C4-2B (cell line): Measurements from ENCODE around the gene CCDC78.

ENCODE experiments used
- H3K27ac ChIP-seq: fragments of 450-650 bp; 2 replicates; pipeline ENCODE4 v1.5.1; 2017
- ZFX ChIP-seq: fragments of 450-650 bp; IDR thresholded peaks from 2 replicates; pipeline ENCODE4 v1.6.1; 2017
- TF ChIP-seq, protein P1 (sequence below): fragments of 450-650 bp; conservative IDR thresholded peaks from 2 replicates; pipeline ENCODE4 v1.5.1; 2017; ENCODE audit warnings: mild to moderate bottlenecking

The CCDC78 gene

DNA sequence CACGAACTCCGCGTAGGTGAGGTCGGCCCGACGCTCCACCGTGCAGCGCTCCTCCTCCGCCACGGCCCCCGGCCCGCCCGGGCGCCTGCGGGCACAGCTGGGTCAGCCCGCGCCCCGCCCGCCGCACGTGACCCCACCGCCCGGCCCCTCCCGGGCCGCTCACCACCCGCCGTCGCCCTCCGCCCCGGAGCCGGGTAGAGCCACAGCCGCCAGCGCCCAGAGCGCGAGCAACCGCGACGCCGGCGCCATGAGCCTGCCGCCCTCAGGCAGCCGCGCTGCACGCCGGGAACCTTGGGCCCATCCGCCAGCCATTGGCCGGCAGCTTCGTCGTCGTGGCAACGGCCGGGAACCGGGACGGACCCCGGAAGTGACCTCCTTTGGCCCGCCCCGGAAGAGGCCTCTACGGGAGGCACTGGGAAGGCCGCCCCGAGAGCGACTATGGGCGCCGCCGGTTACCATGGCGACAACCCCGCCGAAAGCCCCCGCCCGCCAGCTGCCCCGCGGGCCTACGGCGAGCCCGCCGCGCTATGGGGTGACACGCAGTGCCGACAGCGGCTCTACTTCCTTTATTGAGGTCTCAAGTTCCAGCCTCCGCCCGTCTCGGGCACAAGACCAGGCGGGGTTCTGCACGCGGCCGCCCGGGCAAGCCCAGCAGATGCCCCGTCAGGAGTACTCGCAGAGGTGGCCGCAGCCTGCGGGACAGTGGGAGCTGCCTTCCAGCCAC, 42.0 kb downstream of the CCDC78 start, which contains the start of gene JMJD8:
Gene JMJD8 (minus strand): TSS at position 264 of the 724 bp plus-strand sequence. CDS start 15 bp downstream, at position 249.
- peak; percentile 67 for TF ChIP-seq ZFX
- TF ChIP-seq, protein P1, sequence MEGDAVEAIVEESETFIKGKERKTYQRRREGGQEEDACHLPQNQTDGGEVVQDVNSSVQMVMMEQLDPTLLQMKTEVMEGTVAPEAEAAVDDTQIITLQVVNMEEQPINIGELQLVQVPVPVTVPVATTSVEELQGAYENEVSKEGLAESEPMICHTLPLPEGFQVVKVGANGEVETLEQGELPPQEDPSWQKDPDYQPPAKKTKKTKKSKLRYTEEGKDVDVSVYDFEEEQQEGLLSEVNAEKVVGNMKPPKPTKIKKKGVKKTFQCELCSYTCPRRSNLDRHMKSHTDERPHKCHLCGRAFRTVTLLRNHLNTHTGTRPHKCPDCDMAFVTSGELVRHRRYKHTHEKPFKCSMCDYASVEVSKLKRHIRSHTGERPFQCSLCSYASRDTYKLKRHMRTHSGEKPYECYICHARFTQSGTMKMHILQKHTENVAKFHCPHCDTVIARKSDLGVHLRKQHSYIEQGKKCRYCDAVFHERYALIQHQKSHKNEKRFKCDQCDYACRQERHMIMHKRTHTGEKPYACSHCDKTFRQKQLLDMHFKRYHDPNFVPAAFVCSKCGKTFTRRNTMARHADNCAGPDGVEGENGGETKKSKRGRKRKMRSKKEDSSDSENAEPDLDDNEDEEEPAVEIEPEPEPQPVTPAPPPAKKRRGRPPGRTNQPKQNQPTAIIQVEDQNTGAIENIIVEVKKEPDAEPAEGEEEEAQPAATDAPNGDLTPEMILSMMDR, result no peak
- H3K27ac ChIP-seq, result peak within 1 kb of the TSS; percentile 94

DNA sequence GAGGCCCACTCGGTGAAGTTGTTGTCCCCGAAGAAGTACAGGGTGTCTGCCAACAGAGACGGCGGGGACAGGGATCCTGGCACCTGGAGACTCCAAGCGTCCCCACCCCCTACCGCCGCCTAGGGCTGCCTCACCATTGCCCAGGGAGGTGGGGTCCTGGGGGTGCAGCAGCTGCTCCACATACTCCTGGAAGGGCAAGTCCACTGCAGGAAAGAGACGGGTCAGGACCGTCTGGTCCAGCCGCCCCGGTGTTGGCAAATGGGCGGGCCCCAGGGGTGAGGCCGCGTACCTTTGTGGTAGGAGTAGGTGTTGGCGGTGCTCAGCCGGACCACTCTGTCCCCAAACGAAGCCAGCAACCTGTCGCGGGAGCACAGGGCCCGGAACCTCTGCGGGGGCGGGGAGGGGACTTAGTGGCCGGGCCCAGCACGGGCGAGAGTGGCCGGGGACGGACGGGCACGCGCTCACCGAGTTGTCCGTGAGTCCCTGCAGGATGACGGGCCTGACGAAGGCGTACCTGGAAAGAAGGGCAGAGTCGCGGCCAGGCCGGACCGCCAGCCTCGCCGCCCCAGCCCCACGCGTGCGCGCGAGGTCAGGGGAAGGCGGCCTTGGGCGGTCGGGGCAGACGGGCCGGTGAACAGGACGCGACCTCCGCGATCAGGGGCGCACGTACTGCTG, 42.7 kb downstream of the CCDC78 start:
- H3K27ac ChIP-seq, result peak overlapping the region; percentile 94
- TF ChIP-seq, protein P1, result no peak
- TF ChIP-seq ZFX, result peak; percentile 83

DNA sequence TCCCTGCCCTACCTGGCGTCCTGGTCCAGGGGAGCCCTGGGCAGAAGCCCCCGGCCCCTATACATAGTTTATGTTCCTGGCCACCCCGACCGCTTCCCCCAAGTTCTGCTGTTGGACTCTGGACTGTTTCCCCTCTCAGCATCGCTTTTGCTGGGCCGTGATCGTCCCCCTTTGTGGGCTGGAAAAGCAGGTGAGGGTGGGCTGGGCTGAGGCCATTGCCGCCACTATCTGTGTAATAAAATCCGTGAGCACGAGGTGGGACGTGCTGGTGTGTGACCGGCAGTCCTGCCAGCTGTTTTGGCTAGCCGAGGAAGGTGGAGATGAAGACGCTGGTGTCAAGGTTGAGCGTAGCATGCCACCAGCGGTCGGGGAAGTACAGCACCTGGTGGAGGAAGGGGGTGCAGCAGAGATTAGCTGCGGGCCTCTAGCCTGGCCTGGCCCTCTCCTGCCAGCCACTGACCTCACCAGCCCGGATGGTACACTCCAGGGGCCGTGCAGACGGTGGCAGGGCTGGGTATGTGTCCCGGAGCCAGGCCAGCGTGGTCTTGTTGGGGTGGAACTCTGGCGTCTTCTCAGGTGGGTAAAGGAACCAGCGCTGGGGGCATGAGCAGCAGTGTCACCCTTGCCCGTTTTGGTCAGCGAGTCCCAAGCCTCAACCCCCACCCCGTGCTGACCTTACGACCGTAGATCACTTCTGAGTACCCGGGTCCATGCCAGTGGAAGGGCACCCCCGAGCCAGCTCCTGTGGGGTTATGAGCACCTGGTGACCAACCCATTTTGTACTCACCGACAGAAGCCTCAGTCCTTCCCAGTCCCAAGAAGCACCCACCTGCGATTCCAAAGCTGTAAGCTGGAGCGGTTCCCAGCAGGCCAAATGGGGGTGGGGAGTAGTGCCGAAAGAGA, 43.5 kb downstream of the CCDC78 start:
- no peak for TF ChIP-seq ZFX
- TF ChIP-seq, protein P1, result no peak; the same call in 1 of the 2 replicates
- H3K27ac ChIP-seq, result peak overlapping the region; percentile 94

DNA sequence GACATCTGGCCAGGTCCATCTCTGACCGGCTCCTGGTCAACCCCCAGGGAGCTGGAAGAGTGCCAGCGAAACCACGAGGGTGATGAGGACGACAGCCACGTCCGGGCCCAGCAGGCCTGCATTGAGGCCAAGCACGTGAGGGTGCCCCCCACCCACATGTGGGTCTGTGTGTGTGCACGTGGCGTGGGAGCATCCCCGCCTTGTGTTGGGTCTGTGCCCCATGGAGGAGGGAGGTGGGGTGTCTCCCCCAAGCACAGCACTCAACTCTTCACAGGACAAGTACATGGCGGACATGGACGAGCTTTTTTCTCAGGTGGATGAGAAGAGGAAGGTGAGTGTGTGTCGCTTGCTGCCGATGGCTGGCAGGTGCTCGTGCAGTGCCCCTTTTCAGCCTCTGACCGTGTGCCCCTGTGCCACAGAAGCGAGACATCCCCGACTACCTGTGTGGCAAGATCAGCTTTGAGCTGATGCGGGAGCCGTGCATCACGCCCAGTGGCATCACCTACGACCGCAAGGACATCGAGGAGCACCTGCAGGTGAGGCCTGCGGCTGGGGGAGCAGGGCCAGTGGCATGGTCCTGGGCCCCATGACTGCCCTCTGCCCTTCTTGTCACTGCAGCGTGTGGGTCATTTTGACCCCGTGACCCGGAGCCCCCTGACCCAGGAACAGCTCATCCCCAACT, 44.4 kb downstream of the CCDC78 start:
- peak overlapping the region; percentile 94 for H3K27ac ChIP-seq
- TF ChIP-seq, protein P1, result no peak
- TF ChIP-seq ZFX, result no peak

DNA sequence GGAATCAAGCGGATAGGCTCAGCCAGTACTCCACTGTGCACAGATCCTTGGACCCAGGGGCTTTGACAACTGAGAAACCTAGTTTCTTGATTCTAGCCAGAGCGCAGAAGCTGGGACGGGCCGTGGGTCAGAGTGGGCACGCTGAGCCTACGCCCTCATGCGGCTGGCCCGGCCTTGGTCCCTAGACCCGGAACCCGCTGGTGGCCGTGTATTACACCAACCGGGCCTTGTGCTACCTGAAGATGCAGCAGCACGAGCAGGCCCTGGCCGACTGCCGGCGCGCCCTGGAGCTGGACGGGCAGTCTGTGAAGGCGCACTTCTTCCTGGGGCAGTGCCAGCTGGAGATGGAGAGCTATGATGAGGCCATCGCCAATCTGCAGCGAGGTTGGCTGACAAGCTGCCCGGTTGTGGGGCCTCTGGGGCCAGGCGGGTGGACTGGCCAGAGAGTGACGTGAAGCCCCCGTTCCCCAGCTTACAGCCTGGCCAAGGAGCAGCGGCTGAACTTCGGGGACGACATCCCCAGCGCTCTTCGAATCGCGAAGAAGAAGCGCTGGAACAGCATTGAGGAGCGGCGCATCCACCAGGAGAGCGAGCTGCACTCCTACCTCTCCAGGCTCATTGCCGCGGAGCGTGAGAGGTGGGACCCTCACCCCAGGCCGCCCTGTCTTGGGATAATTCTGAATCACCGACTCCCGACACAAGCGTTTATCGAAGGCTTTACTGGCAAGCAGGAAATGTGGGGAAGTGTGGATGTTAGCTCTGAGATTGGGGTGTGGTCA, 45.1 kb downstream of the CCDC78 start:
- peak overlapping the region; percentile 94 for H3K27ac ChIP-seq

DNA sequence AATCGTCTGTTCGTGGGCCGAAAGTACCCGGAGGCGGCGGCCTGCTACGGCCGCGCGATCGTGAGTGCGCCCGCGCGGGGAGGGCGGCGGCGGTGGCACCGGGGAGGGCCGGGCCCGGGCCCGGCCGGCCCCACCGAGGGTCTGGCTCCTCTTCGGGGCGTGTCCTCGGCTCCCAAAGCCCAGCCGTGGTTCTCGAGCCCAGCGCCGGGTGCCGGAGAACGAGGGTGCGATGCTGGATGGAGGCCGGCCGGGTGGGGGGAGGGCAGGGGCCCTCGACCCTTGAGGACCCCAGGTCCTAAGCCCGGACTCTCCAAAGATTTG, 45.7 kb downstream of the CCDC78 start:
- TF ChIP-seq, protein P1, result no peak
- TF ChIP-seq ZFX, result peak; percentile 65
- H3K27ac ChIP-seq, result peak overlapping the region; percentile 94

More for the DNA sequence above, 45.1 kb downstream of the CCDC78 start:
- TF ChIP-seq, protein P1, result no peak; the same call in 1 of the 2 replicates
- TF ChIP-seq ZFX, result 0 out of 2 replicates have a peak, but pooled peaks have one; percentile 26
